Glomerular visceral epithelial cell (primary cell): ENCODE results near the gene ADM2.

Experiments
- DNase-seq: peaks from one replicate; pipeline ENCODE4 v3.0.0-alpha.2; 2016; ENCODE audit errors: extremely low spot score

Gene ADM2

GRCh38 chr22:50485221-50486131 is 4.1 kb downstream of the ADM2 start:
- no peak for DNase-seq

GRCh38 chr22:50486561-50487289 is 5.4 kb downstream of the ADM2 start, which contains the start of gene MIOX:
Gene MIOX (plus strand): TSS chr22:50486859. CDS start chr22:50486898, 39 bp downstream.
- DNase-seq: peak; percentile 69

GRCh38 chr22:50487290-50488005 is 6.1 kb downstream of the ADM2 start:
- no peak for DNase-seq

GRCh38 chr22:50488006-50488677 is 6.8 kb downstream of the ADM2 start:
- no peak for DNase-seq

- no peak for DNase-seq
Observed at GRCh38 chr22:50488886-50489285, 7.5 kb downstream of the ADM2 start.

- no peak for DNase-seq
Observed at GRCh38 chr22:50489363-50490243, 8.3 kb downstream of the ADM2 start.

- DNase-seq: no peak
Observed at GRCh38 chr22:50490531-50491308, 9.4 kb downstream of the ADM2 start.

- no peak for DNase-seq
Observed at GRCh38 chr22:50497093-50497492, 15.8 kb downstream of the ADM2 start.

GRCh38 chr22:50498322-50498890 is 17.1 kb downstream of the ADM2 start:
- peak; percentile 72 for DNase-seq

- DNase-seq: no peak
Observed at GRCh38 chr22:50500452-50500851, 19.1 kb downstream of the ADM2 start.

DNA sequence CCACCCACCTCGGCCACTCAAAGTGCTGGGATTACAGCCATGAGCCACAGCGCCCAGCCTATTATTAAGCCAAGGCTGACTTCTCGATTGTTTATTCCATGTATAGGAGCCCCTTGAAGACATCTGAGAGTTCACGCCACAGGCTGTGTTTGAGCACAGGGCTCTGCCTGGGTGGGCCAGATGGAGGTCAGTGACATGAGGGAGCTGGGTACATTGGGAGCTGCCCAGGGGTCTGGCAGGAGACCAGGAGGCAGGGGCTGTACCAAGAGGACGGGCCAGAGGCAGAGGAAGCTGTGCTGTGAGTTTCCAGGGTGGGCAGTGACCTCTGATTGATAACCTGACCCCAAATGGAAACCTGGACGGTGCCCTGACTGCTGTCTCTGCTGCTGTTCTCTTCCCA is 20.8 kb downstream of the ADM2 start:
- no peak for DNase-seq

- no peak for DNase-seq
Observed at GRCh38 chr22:50502628-50503474, 21.5 kb downstream of the ADM2 start.

- no peak for DNase-seq
Observed at GRCh38 chr22:50503475-50504145, 22.3 kb downstream of the ADM2 start.

- no peak for DNase-seq
Observed at GRCh38 chr22:50504369-50505211, 23.2 kb downstream of the ADM2 start.

DNA sequence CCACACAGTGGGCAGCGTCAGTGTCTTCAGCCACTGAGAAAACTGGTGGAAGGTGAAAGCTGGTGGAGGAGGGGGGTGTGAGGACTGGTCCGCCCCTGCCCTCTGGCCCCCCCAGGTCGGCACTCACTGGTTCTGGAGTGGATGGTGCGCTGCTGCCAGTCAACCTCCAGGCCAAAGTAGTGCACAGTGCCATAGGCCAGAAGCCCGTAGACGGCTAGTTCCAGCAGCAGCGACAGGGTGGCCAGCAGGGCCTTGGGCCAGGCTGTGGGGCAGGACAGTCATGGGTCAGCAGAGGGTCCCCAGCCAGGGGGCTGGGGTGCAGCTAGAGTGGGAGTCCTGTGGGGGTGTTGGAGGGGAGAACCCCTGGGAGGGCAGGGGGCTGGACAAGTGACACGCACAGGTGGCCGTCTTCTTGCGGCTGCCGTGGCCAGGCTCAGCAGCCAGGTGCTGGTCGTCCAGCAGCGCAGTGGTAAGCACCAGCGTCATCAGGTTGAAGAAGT is 24.0 kb downstream of the ADM2 start:
- no peak for DNase-seq

- DNase-seq: no peak
Observed at GRCh38 chr22:50505776-50506610, 24.6 kb downstream of the ADM2 start.
